ENCODE measurements around the gene LGSN. TPM values are rescaled to one million over a fixed set of nuclear protein-coding genes. Genes with fewer than 3 reads are reported as not detected.

The LGSN gene
- total RNA-seq, 3 donors from 2014 or later: not detected

DNA sequence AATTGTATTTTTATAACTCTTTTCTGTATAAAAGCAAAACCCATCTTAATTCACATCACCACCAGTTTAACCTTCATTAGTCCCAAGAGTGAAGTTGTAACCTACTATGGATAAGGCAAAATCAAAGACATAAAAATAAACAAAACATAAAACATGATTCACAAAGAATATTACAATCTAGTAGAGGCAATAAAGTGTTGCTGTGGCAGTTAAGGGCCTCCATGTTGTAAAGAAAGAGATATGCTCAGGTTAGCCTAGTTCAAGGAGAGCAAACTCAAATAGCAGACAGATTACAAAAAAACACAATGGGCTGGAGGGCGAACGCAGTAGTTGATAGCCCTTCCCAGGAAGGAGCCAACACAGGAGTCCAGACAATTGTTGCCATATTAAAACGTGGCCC, 13.4 kb downstream of the LGSN start:
- DNase-seq (ENCODE audit: low spot score in 2 of 2): no peak
- Histone ChIP-seq H3K27ac (no peak overlapping the region), H3K36me3 (no peaks in the 10 kb centered on the region), H3K9me3 (no peaks in the 10 kb centered on the region), H3K27me3 (no peaks in the 10 kb centered on the region), H3K4me1 (no peaks in the 10 kb centered on the region), H3K4me3 (no peak overlapping the region)
- TF ChIP-seq POLR2AphosphoS5 (IDR thresholded peaks at IDR 0.05) (no peak), POLR2A (IDR thresholded peaks at IDR 0.05) (no peak)
- TF ChIP-seq, protein P1, sequence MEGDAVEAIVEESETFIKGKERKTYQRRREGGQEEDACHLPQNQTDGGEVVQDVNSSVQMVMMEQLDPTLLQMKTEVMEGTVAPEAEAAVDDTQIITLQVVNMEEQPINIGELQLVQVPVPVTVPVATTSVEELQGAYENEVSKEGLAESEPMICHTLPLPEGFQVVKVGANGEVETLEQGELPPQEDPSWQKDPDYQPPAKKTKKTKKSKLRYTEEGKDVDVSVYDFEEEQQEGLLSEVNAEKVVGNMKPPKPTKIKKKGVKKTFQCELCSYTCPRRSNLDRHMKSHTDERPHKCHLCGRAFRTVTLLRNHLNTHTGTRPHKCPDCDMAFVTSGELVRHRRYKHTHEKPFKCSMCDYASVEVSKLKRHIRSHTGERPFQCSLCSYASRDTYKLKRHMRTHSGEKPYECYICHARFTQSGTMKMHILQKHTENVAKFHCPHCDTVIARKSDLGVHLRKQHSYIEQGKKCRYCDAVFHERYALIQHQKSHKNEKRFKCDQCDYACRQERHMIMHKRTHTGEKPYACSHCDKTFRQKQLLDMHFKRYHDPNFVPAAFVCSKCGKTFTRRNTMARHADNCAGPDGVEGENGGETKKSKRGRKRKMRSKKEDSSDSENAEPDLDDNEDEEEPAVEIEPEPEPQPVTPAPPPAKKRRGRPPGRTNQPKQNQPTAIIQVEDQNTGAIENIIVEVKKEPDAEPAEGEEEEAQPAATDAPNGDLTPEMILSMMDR (IDR thresholded peaks at IDR 0.05): no peak
- intact Hi-C loops (cut with DNase I; ENCODE audit: low total_unique reads): no loop called here

DNA sequence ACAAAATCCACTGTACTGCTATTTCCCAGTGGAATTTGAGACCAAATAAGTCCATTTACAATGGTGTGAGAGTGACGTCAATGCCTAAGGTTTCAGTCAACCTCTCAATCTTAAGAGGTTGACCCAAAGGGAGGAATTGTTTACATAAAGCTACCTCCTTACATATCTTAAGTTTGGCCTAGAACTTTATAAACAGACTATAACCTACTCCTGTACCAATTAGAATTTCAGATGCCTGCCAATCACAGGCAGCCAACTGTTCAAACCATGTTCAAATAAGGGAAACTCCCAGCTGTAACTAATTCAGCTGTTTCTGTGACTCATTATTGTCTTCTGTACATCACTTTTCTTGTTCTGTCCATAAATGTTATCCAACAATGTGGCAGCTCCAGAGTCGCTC, 14.5 kb downstream of the LGSN start:
- DNase-seq (ENCODE audit: low spot score in 2 of 2): no peak
- TF ChIP-seq, protein P1 (IDR thresholded peaks at IDR 0.05): no peak
- TF ChIP-seq POLR2AphosphoS5 (IDR thresholded peaks at IDR 0.05) (no peak), POLR2A (IDR thresholded peaks at IDR 0.05) (no peak)
- intact Hi-C loops (cut with DNase I; ENCODE audit: low total_unique reads): no loop called here
- H3K9me3 ChIP-seq: no peaks in the 10 kb centered on the region
- H3K4me1 ChIP-seq: no peaks in the 10 kb centered on the region
- no peaks in the 10 kb centered on the region for H3K27me3 ChIP-seq
- H3K27ac ChIP-seq: no peak overlapping the region
- H3K36me3 ChIP-seq: no peaks in the 10 kb centered on the region
- H3K4me3 ChIP-seq: no peak overlapping the region

DNA sequence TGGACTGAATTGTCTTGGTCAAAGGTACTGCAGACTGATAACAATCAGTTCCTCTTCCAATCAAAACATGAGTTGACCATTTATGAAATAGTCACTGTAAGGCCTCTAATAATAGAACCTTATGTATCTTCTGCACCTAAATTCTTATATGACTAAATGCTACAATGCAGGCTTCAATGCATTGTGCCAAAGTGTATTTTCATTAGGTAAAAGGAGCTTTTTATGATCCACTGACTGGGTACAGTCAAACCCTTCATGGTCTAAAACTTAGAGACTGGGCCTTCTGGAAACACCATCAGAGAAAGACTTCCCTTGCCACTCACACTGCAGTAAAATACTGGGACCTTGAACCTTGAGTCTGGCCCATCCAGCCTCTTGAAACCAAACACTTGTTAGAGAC, 16.3 kb downstream of the LGSN start:
- H3K4me1 ChIP-seq: no peaks in the 10 kb centered on the region
- DNase-seq (ENCODE audit: low spot score in 2 of 2): no peak
- no peaks in the 10 kb centered on the region for H3K27me3 ChIP-seq
- intact Hi-C loops (cut with DNase I; ENCODE audit: low total_unique reads): no loop called here
- TF ChIP-seq POLR2A (IDR thresholded peaks at IDR 0.05) (no peak), POLR2AphosphoS5 (IDR thresholded peaks at IDR 0.05) (no peak)
- TF ChIP-seq, protein P1 (IDR thresholded peaks at IDR 0.05): no peak
- H3K4me3 ChIP-seq: no peak overlapping the region
- H3K36me3 ChIP-seq: no peaks in the 10 kb centered on the region
- no peaks in the 10 kb centered on the region for H3K9me3 ChIP-seq
- H3K27ac ChIP-seq: no peak overlapping the region

DNA sequence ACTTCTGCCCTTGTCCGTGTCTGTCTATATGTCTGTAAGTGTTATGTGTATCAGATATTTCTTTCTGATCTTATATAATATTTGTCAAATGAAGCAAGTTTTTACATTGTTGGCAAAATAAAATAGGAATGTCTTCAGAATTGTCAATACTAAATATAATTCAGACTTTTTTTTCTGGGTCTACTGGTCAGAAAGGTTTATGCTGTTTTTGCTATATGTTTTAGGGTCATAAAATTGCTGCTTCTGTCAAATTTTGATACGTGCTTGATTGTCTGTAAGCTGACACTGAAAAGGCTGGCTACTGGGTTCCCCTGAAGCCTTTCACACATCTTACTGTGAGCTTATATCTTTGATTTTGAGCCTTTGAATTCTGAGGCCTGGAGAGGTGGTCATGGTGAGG, 20.1 kb downstream of the LGSN start:
- no peak for DNase-seq (ENCODE audit: low spot score in 2 of 2)
- no peak overlapping the region for H3K27ac ChIP-seq
- no peaks in the 10 kb centered on the region for H3K36me3 ChIP-seq
- TF ChIP-seq POLR2A (IDR thresholded peaks at IDR 0.05): no peak
- TF ChIP-seq, protein P1 (IDR thresholded peaks at IDR 0.05): no peak
- TF ChIP-seq POLR2AphosphoS5 (IDR thresholded peaks at IDR 0.05): no peak
- H3K27me3 ChIP-seq: no peaks in the 10 kb centered on the region
- no peaks in the 10 kb centered on the region for H3K4me1 ChIP-seq
- H3K9me3 ChIP-seq: no peaks in the 10 kb centered on the region
- intact Hi-C loops (cut with DNase I; ENCODE audit: low total_unique reads): no loop called here
- no peak overlapping the region for H3K4me3 ChIP-seq

DNA sequence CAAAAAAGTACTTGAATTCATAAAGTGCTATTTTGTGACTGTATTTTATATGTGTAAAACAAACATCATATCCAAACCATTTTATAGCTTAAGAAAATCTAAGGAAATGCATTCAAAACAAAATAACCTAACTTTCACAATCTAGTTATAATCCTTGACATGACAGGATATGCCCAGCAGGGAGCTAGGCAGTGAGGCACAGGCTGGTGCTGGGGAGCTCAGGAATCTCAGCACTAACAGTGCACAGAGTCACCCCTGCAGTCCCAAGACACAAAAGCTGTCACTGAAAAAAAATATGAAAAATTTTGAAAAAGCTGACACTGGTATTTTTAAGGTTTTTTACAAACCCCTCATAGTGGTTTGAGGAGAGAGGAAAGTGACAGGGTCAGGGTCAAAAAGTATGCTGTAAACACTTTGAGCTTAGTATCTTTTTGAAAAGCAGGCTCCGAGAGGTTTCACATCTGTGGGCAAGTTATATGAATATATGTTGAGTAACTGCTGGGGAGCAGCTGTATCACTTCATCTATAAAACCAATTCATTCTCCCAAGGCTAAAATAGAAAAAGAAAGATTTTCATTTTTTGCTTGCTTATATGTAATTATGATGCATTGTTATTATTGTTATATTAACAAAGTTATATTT, 24.1 kb downstream of the LGSN start:
- no peak for DNase-seq (ENCODE audit: low spot score in 2 of 2)
- no peaks in the 10 kb centered on the region for H3K36me3 ChIP-seq
- intact Hi-C loops (cut with DNase I; ENCODE audit: low total_unique reads): no loop called here

More for the DNA sequence above, 24.1 kb downstream of the LGSN start:
- Histone ChIP-seq H3K27ac (no peak overlapping the region), H3K4me1 (no peaks in the 10 kb centered on the region), H3K9me3 (no peaks in the 10 kb centered on the region), H3K27me3 (no peaks in the 10 kb centered on the region), H3K4me3 (no peak overlapping the region)
- TF ChIP-seq POLR2AphosphoS5 (IDR thresholded peaks at IDR 0.05): no peak
- no peak for TF ChIP-seq POLR2A (IDR thresholded peaks at IDR 0.05)
- TF ChIP-seq, protein P1 (IDR thresholded peaks at IDR 0.05): no peak

All from breast epithelium (tissue), 4 donors.